ENCODE results near the gene ATOH8.

The ATOH8 gene

DNA sequence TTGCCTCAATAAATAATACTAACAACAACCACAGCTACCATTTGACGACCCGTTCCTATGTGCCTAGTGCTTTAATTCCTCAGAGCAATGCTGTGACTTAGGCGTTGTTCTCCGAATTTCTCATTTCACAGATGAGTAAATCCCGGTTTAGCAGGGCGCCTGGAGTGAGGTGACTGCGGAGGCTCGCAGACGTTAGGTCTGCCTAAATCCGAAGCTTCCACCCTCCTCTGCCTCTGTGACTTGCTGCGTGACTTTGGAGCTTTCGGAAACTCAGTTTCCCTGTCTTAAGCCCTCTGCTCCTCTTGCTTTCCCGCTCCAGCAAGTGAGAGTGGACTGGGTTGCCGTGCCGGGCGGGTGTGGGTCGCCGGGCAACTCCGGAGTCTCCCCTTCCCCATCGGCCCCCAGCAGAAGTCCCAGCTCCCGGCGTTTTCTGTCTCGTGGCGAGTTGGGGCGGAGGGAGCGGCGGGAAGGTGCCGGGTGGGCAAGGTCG lies 711 bp upstream of the ATOH8 start:
- DNase-seq (ENCODE audit: extremely low read depth in 1 of 2, low read depth in 1 of 2): no peak

DNA sequence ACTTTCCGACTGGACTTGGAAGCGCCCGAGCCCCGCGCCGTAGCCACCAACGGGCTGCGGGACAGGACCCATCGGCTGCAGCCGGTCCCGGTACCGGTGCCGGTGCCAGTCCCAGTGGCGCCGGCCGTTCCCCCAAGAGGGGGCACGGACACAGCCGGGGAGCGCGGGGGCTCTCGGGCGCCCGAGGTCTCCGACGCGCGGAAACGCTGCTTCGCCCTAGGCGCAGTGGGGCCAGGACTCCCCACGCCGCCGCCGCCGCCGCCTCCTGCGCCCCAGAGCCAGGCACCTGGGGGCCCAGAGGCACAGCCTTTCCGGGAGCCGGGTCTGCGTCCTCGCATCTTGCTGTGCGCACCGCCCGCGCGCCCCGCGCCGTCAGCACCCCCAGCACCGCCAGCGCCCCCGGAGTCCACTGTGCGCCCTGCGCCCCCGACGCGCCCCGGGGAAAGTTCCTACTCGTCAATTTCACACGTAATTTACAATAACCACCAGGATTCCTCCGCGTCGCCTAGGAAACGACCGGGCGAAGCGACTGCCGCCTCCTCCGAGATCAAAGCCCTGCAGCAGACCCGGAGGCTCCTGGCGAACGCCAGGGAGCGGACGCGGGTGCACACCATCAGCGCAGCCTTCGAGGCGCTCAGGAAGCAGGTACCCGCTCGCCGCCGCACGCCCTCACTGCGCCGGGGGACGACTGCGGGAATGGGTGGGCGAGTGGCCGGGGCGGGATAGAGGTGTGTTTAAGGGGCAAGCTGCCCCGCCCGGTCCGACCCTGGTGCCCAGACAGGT lies 713 bp downstream of the ATOH8 start:
- DNase-seq (ENCODE audit: extremely low read depth in 1 of 2, low read depth in 1 of 2): peak in 1 of 2 donors; percentile 12

DNA sequence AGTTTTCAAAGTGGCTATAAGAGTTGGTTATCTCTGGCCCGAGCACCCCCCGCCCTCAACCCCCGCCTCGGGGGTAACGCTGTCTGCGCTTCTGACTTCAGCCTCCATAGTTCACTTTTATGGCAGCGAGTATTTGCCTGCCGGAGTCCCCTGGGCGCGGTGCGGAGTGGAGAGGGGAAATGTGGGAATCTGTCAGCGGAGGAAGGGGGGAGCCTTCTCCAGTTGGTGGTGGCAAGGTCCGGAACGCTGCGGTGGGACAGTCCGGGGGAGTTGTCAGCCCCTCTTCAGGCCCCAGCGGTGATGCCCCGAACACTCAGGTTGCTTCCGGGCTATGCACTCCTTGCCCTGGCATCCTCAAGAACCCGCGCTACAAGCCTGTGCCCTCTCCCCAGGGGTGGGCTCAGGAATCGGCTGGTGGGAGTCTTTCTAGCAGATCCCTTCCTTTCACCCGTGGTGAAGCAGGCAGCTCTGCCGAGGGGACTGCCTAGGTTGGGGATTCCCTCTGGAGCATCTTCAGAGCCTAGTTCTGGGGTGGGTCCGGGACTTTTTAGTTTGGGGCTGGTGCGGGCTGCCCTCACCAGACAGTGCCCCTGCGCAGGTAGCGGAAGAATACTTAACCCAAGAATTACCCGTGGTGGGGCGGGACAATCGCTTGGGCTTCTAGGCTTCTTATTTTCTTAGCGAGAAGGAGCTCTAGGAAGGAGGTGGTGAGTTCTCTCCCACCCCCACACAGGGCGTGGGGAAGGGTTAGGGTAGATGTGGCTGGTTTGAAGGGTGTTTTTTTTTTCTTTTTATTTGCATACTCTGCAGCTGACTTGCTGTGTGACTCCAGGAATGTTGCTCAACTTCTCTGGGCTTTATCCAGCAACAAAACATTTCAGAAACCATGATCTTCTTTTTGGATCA lies 1.6 kb downstream of the ATOH8 start:
- DNase-seq (ENCODE audit: extremely low read depth in 1 of 2, low read depth in 1 of 2): no peak

DNA sequence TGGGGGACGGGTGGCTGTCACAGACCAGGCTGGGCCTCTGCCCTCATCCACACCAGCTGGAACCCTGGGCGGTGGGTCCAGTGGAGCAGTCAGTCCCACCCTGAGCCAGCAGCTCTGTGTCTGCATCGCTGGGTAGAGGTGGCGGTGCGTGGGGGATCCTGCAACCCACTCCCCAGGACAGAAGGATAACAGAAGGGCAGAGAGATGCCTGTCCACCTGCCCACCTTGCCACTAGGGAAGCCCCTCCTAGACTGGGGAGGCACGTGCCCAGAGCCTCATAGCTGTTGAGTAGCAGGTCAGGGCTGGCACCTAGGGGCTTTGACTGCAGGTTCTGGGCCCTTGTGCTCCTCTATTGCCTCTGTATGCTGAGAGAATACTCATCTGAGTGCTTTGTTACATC lies 2.4 kb downstream of the ATOH8 start:
- no peak for DNase-seq (ENCODE audit: extremely low read depth in 1 of 2, low read depth in 1 of 2)

DNA sequence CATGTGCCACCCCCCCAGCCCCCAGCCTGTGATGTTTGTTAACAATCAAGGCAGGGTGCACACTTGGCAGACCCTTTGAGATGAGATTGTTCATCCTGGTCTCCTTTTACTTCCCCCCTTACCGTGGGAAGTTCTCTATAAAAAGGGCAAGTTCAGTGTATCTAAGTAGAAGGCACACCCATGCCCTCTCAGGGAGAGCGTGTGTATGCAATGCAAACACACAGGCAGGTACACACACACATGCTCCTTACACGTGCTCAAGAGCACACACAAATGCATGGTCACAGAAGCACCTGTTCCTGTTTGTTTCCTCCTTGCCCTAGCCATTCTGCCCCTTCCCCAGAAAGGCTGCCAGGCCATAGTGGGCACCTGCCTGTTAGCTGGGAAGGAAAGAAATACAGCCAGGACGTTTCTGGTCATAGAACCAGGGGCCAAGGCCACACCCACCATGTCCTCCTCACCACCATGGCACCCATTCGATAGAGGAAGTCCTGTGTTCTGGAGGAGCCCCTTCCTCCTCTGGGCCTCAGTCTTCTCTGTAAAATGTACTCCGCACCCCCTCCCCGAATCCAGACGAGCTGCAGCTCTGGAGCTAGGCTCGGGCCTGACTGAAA lies 3.1 kb downstream of the ATOH8 start:
- no peak for DNase-seq (ENCODE audit: extremely low read depth in 1 of 2, low read depth in 1 of 2)

DNA sequence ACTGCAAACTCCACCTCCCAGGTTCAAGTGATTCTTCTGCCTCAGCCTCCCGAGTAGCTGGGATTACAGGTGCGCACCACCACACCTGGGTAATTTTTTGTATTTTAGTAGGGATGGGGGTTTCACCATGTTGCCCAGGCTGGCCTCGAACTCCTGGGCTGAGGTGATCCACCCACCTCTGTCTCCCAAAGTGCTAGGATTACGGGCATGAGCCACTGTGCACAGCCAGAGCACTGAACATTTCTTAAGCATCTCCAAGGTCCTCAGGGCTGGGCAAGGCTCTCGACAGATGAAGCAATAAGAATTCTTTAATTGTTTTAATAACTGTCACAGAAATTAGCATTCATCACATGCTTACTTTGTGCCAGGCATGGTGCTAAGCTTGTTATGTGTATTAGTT lies 4.1 kb downstream of the ATOH8 start:
- DNase-seq (ENCODE audit: extremely low read depth in 1 of 2, low read depth in 1 of 2): no peak

DNA sequence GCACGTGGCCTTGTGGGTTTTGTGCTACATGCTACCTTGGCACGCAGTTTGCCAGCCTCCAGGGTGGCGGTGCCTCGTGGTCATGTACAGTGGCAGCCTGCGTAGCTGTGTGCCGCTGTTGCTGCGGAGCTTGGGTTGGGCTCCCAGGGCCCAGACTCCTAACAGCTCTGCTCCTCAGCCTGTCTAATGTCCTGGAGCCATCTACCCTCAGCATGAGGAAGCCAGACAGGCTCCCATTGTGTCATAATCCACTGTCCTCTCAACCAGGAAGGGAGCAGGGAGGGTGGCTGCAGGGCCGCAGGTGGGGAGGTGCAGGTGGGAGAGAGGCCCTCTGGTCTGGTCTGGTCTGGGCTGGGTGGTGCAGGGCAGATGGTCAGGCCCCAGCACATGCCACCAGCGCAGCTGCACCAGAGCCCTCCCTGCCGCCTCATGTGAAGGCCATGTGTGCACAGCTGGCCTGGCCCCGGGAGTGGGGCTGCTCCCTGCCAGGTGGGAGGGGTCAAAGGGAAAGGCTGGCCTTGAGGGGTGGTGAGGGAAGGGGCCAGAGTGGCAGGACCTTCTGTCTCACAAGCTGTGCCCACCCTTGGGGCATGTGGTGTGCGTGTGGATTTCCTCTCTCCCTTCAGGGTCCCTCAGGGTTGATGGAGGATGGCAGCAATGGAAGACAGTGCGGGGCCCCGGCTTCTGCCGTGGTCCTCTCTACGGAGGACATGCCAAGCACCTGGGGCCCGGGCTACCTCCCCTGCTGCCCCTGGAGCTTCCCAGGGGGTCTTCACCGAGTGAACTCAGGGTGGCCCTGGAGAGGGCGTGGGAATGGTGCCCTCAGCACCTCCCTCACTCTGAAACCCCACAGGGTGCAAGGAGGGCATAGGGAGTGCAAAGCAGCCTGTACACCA lies 4.8 kb downstream of the ATOH8 start:
- no peak for DNase-seq (ENCODE audit: extremely low read depth in 1 of 2, low read depth in 1 of 2)

DNA sequence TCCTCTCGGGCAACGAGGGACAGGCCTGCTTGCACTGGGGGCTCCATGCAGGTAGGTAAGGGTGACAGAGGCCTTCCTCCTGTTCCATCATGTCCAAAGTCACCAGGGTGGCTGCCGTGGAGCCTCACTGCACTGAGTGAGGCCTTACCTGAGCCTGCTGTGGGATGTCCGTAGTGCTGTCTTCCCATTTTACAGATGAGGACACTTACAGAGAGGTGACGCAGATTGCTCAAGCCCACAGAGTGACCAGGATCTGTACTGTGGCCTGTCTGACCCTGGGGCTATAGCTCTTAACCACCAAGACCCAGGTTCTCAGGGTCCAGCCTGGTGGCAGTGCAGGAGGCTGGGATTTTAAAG lies 5.4 kb downstream of the ATOH8 start:
- DNase-seq (ENCODE audit: extremely low read depth in 1 of 2, low read depth in 1 of 2): no peak

DNA sequence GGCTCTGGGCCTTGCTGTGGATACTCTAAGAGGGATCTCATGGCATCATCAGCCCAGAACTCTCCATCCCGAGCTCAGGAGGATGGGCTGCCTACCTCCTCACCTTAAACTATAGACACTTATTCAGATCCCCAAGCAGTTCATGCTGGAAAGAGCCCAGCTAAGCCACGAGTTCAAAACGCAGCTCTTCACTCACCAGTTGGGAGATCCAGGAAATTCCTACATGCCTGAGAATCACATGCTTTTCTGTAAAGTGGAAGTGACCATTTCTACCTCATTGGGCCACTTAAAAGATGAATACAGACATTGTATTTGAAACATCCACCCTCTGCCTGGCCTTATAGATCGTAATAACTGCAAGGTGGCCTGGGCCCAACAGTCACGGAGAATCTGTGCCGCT lies 6.6 kb downstream of the ATOH8 start:
- no peak for DNase-seq (ENCODE audit: extremely low read depth in 1 of 2, low read depth in 1 of 2)

DNA sequence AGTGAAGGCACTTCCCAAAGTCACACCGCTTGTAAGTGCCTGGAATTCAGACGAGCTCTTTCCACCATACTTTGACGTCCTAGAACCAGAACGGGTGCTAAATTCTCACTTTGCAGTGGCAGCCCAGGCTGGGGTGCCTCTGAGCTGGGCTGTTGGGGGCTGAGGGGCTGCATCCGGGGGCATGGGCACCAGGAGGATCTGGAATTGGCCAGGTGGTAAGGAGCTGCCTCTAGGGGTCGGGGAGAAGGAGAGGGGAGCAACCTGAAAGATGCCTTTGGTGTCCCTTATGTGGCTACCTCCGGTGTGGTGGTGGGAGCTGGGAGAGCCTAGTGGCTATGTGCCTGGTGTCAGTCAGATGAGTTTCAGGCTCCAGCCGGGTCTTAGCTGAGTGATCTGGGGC lies 7.1 kb downstream of the ATOH8 start:
- no peak for DNase-seq (ENCODE audit: extremely low read depth in 1 of 2, low read depth in 1 of 2)

DNA sequence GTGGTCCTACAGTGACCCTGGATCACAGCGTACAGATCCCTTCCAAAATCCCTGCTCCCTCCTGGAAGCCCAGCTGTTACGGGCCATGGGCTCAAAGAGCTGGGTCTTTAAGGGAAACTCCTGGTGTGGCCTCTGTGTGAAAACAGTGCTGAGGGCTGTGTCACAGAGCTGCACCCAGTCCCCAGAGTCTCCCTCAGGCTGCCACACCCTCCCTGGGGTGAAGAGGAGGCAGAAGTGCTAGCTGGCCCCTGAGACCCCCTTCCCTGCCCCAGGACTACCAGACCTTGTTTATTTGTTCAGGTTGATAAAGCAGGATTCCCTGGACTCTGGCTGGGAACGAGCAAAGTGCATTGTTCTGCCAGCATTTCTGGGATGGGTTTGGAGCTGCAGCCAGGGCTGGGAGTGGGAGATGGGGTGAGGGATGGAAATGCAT lies 7.7 kb downstream of the ATOH8 start:
- no peak for DNase-seq (ENCODE audit: extremely low read depth in 1 of 2, low read depth in 1 of 2)

DNA sequence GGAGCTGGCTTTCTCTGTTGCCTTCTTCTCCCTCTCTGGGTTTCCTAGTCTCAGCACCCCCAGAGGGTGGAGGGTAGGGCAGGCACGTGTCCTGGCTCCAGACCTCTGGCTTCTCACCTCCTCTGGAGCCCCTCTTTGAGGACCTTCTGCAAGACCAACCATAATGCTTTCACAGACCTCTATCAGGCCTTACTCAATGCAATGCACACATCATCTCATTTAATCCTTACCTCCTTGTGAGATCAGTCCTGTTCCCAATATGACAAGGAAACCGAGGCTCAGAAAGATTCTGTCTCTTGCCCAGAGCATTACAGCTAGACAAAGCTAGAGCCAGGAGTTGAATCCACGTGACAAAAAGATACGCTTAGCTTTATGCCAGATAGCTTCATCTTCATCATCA lies 8.2 kb downstream of the ATOH8 start:
- no peak for DNase-seq (ENCODE audit: extremely low read depth in 1 of 2, low read depth in 1 of 2)

DNA sequence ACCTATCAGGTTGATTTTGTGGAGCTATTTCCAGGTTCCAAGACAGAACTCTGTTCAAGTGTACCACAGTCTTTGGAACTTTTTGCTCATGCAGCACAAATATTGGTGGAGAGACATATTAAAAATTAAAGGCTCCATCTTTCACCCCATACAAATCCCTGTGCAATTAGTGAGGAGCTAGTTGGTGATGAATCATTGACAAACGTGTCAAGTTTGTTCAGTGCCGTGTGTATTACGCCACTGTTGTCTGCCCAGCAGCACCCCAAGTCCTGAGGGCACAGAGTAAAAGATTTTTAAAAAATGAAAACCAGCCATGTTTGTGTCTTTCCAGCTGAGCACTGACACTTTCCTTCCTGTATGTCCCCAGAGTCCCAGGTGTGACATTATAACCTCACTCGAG lies 9.3 kb downstream of the ATOH8 start:
- no peak for DNase-seq (ENCODE audit: extremely low read depth in 1 of 2, low read depth in 1 of 2)

DNA sequence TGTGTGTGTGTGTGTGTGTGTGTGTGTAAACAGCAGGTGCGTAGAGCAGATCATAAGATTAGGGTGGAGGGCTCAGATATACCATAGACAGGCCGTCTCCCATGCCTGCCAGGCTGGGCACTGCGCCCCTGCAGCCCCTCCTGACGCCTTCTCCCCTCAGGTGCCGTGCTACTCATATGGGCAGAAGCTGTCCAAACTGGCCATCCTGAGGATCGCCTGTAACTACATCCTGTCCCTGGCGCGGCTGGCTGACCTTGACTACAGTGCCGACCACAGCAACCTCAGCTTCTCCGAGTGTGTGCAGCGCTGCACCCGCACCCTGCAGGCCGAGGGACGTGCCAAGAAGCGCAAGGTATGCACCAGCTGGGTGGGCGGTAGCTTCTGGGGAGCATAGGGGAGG lies 10.0 kb downstream of the ATOH8 start:
- no peak for DNase-seq (ENCODE audit: extremely low read depth in 1 of 2, low read depth in 1 of 2)

DNA sequence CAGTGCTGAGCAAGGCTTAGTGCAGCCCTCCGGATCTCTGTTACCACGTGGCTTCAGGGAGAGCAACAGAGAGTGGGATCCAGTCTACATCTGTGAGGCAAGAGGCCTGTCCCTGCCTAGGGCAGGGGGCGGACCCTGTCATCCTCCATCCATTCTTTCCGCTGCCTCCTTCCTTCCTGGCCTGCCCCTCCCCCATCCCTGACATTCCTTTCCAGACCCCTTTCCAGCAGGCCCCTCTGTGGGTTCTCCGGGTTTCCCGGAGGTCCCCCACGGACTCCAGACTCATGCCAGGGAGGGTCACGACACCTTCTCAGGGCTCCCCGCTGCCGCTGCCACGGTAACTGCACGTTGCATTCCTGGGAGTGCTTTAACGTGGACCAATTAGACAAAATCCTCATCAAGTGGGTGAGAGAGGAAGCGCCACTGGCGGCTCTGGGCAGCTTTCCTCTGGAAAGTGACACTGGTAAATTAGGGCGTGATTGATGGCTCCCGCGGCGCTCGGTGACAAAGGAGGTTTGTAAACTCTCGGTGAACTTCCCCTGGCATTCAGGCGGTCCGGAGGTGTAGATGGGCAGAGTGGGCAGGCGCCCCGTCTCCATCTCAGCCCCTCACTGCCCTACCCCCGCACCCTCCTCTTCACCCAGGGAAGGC lies 11.4 kb downstream of the ATOH8 start:
- no peak for DNase-seq (ENCODE audit: extremely low read depth in 1 of 2, low read depth in 1 of 2)

DNA sequence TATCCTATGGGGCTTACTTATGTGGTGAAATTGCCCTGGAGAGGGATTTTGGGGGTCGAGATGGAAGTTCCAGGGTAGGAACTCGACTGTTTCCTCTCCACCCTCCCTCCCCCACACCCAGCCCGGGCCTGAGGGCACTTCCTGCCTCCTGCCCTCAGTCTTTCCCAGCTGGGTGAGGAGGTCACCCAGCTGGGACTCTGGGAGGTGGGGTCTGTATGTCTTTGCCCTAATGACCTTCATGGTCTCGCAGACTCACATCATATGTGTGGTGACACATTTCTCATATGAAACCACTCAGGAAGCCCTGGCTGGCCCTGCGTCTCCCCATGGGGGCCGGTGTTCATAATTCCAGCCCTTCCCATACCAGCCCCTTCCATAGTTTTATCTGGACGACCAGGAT lies 12.4 kb downstream of the ATOH8 start:
- no peak for DNase-seq (ENCODE audit: extremely low read depth in 1 of 2, low read depth in 1 of 2)

DNA sequence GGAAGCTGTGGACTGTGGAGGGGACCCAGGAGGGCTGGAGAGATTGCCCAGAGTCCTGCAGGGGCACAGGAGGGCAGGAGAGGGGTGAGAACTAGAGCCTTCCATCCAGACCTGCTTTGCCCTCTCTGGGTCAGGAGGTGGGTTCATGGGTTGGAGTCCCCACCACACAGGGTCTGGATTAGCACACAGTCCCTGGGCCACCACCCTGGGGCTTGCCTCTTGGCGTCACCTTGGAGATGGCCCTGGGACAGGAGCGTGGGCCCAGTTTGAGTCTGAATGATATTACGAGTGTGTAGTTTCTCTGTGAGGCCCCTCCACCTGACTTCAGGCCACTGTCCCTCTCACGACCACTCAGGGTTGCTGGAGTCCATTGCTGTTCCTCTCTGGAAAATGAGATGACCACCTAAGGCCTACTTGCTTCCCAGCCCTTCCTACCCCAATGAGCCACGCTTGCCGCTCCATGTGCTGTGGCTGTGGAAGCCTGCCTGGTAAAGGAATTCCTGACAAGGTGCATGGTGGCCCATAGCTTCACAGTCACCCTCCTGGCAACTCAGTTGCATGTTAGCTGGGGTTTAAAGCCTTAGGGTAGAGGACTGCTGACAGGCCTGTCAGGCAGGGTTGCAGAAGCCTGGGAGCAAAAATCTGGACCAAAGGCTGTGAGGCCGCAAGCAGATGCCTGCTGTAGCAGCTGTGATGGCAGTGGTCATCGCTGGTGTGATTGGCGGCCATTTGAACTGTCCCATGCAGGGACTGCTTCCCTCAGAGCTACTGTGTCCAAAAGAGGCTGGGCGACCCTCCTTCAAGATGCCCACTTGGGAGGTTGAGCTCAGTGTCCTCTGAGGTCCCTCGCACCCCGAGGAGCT lies 14.2 kb downstream of the ATOH8 start:
- DNase-seq (ENCODE audit: extremely low read depth in 1 of 2, low read depth in 1 of 2): no peak

DNA sequence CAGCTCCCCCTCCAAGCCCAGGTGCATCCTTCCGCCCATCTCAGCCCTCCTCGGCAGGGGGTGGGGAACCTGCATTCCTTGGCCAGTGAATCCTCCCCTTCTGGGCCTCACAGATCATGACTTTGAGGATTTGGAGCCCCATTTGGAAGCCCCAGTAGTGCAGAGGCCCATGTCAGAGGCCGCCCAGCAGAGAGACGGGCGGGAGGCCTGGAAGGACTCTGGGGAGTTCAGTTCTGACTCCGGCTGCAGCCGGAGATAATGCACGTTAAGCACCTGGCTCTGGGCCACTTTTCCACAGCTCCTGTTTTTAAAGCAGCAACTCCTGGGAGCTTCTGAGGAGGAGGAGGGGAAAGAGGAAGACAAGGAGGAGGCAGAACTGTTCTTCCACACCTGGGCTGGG lies 14.9 kb downstream of the ATOH8 start:
- no peak for DNase-seq (ENCODE audit: extremely low read depth in 1 of 2, low read depth in 1 of 2)

All from activated CD8-positive, alpha-beta memory T cell treated with anti-CD3 and anti-CD28 coated beads for 1 hour (primary cell).